ENCODE data around the gene UBALD2.
"Not testable (repeated sequence)": the region's sequence is repeated elsewhere in the genome, so short reads cannot be mapped to it uniquely, and the experiment has no call there.

Gene UBALD2

GRCh38 chr17:76278268-76278908 is 13.2 kb downstream of the UBALD2 start:
- no peak for DNase-seq

GRCh38 chr17:76278952-76279741 is 14.0 kb downstream of the UBALD2 start:
- DNase-seq, result peak; percentile 68 to 74

- DNase-seq, result no peak
Measured at GRCh38 chr17:76279742-76280287, 14.7 kb downstream of the UBALD2 start.

- DNase-seq, result no peak
Measured at GRCh38 chr17:76280650-76281049, 15.5 kb downstream of the UBALD2 start.

- no peak for DNase-seq
Measured at GRCh38 chr17:76281573-76282371, 16.6 kb downstream of the UBALD2 start.

GRCh38 chr17:76292567-76292966 is 27.4 kb downstream of the UBALD2 start:
- DNase-seq, result no peak

- DNase-seq, result no peak
Measured at GRCh38 chr17:76293106-76293505, 28.0 kb downstream of the UBALD2 start.

- DNase-seq, result no peak
Measured at GRCh38 chr17:76296186-76296585, 31.0 kb downstream of the UBALD2 start.

- DNase-seq, result no peak
Measured at GRCh38 chr17:76296889-76297288, 31.7 kb downstream of the UBALD2 start.

GRCh38 chr17:76297436-76297835 is 32.3 kb downstream of the UBALD2 start:
- DNase-seq, result no peak

GRCh38 chr17:76304226-76305134 is 39.3 kb downstream of the UBALD2 start:
- no peak for DNase-seq

- not testable (repeated sequence) for DNase-seq
Measured at GRCh38 chr17:76305135-76305454, 39.9 kb downstream of the UBALD2 start.

- DNase-seq, result no peak
Measured at GRCh38 chr17:76307299-76307965, 42.3 kb downstream of the UBALD2 start.

GRCh38 chr17:76307966-76308338 is 42.8 kb downstream of the UBALD2 start, which contains the start of gene QRICH2:
QRICH2 (minus strand) TSS chr17:76308276; CDS start chr17:76307998, 278 bp downstream.
- no peak for DNase-seq

GRCh38 chr17:76309461-76309860 is 44.3 kb downstream of the UBALD2 start:
- no peak for DNase-seq

- DNase-seq, result no peak
Measured at GRCh38 chr17:76312735-76313134, 47.6 kb downstream of the UBALD2 start.

GRCh38 chr17:76314392-76315227 is 49.5 kb downstream of the UBALD2 start:
- no peak for DNase-seq

- DNase-seq, result no peak
Measured at GRCh38 chr17:76317535-76317934, 52.4 kb downstream of the UBALD2 start.

GRCh38 chr17:76318586-76318985 is 53.4 kb downstream of the UBALD2 start:
- no peak for DNase-seq

Measured in AML-193 (cell line).